Measurements from ENCODE around the gene QKI.

- TF ChIP-seq CTCF (IDR thresholded peaks at IDR 0.05; ENCODE audit: poor library complexity) (no peak), EZH2 (IDR thresholded peaks at IDR 0.05; ENCODE audit: borderline replicate concordance) (no peak), EZH2phosphoT487 (IDR thresholded peaks at IDR 0.05; ENCODE audit: low read depth, severe bottlenecking, unreplicated experiment) (no peak)
Observed at GRCh38 chr6:163600781-163601180, 186.3 kb downstream of the QKI start.

All from hepatocyte (in vitro differentiated cells).